Activated CD4-positive, alpha-beta T cell treated with anti-CD3 and anti-CD28 coated beads for 36 hours (primary cell): ENCODE data around the gene PDLIM1. TPM values are rescaled to one million over a fixed set of nuclear protein-coding genes. Genes with fewer than 3 reads are reported as not detected.
"Not testable (repeated sequence)": the region's sequence is repeated elsewhere in the genome, so short reads cannot be mapped to it uniquely, and the experiment has no call there.

Source experiments
- ATAC-seq: fragments of 200-7000 bp; cut with Tn5 transposase; one replicate; pipeline ENCODE4 v1.10.0; 2021; ENCODE audit warnings: mild to moderate bottlenecking, moderate library complexity
- CTCF ChIA-PET: fragments of 350-600 bp; sonication (Branson Sonifier 250); formaldehyde crosslinking; loops from one replicate; lab custom pipeline; 2021; ENCODE audit warnings: antibody characterized with exemption; lab: Charles Lee
- POLR2A ChIA-PET: fragments of 350-600 bp; sonication (Branson Sonifier 250); formaldehyde crosslinking; loops from one replicate; lab custom pipeline; 2021; ENCODE audit warnings: antibody characterized with exemption, inconsistent platforms; lab: Charles Lee
- DNase-seq: peaks from one replicate; pipeline ENCODE4 v3.0.0-alpha.2; 2020
- H3K27ac Mint-ChIP-seq: one replicate; pipeline ENCODE4 v1.8.0; 2021; ENCODE audit warnings: mixed read lengths
- H3K27me3 Mint-ChIP-seq: one replicate; pipeline ENCODE4 v1.8.0; 2021; ENCODE audit warnings: mixed read lengths
- H3K36me3 Mint-ChIP-seq: one replicate; pipeline ENCODE4 v1.8.0; 2021; ENCODE audit warnings: low read depth, mixed read lengths
- H3K4me1 Mint-ChIP-seq: one replicate; pipeline ENCODE4 v1.8.0; 2021; ENCODE audit warnings: mixed read lengths
- H3K4me3 Mint-ChIP-seq: one replicate; pipeline ENCODE4 v1.8.0; 2021; ENCODE audit warnings: mild to moderate bottlenecking, moderate library complexity, mixed read lengths
- H3K9me3 Mint-ChIP-seq: one replicate; pipeline ENCODE4 v1.8.0; 2021; ENCODE audit warnings: low read depth, mixed read lengths
- intact Hi-C, 2 experiments: fragments of 100-400 bp; cut with DNase I in 1 of 2; cut with micrococcal nuclease in 1 of 2; formaldehyde crosslinking; loops; one replicate each; pipeline versions ENCODE4 v1.14.2 to v1.15.1; 2022 to 2024; cut with DNase I, micrococcal nuclease
- total RNA-seq, 2 experiments: library from RNA; stranded (reverse); gene quantifications; one replicate each; pipeline ENCODE4 v1.2.3, GENCODE V29; 2021

Gene PDLIM1
- total RNA-seq, 2 experiments from 2014 or later = 0.34 to 0.53 TPM

GRCh38 chr10:95236068-95236903 is 54.5 kb downstream of the PDLIM1 start:
- peak overlapping the region; percentile 85 for H3K27ac Mint-ChIP-seq
- DNase-seq = peak; percentile 56
- peak overlapping the region; percentile 19 for H3K4me3 Mint-ChIP-seq
- H3K36me3 Mint-ChIP-seq = peaks cover 3% of the 10 kb centered on the region
- peaks cover 15% of the 10 kb centered on the region for H3K27me3 Mint-ChIP-seq
- intact Hi-C loops = loop anchor here (1.0 to 10.0 kb wide), 8 partner anchors 293 to 1351 kb away; partner anchors contain the start of genes HELLS (in 2 of the 2), ALDH18A1 (in 1 of the 2) and TM9SF3 (in 1 of the 2)
- ATAC-seq = peak; percentile 87
- peaks cover 29% of the 10 kb centered on the region for H3K4me1 Mint-ChIP-seq
- POLR2A ChIA-PET = no interaction called here
- H3K9me3 Mint-ChIP-seq = no peaks in the 10 kb centered on the region
- CTCF ChIA-PET = interaction anchor here (0.6 to 3.5 kb wide), 3 partner anchors 10 to 640 kb away, joined by 3 to 15 read pairs (median 3); no protein-coding TSS in a partner anchor

- intact Hi-C loops = loop anchor here (1.0 to 10.0 kb wide), 8 partner anchors 294 to 1352 kb away; partner anchors contain the start of genes HELLS (in 2 of the 2), ALDH18A1 (in 1 of the 2) and TM9SF3 (in 1 of the 2)
- Mint-ChIP-seq H3K4me1 (peaks cover 35% of the 10 kb centered on the region), H3K27me3 (peaks cover 18% of the 10 kb centered on the region), H3K27ac (peak overlapping the region; percentile 85), H3K36me3 (peaks cover 4% of the 10 kb centered on the region), H3K4me3 (no peak overlapping the region), H3K9me3 (no peaks in the 10 kb centered on the region)
- no peak for DNase-seq
- ChIA-PET CTCF (interaction anchor here (0.6 to 3.5 kb wide), 3 partner anchors 10 to 639 kb away, joined by 3 to 15 read pairs (median 3); no protein-coding TSS in a partner anchor), POLR2A (no interaction called here)
- ATAC-seq = no peak
Observed at GRCh38 chr10:95235676-95236067, 55.1 kb downstream of the PDLIM1 start.

- DNase-seq (no peak), ATAC-seq (no peak)
- peaks cover 4% of the 10 kb centered on the region for H3K36me3 Mint-ChIP-seq
- ChIA-PET CTCF (interaction anchor here (3.5 kb wide), 1 partner anchor 11 kb away, joined by 15 read pairs; no protein-coding TSS in a partner anchor), POLR2A (no interaction called here)
- no peak overlapping the region for H3K27ac Mint-ChIP-seq
- intact Hi-C loops = loop anchor here (5.0 to 10.0 kb wide), 5 partner anchors 628 to 1352 kb away; partner anchors contain the start of genes HELLS (in 2 of the 2) and TM9SF3 (in 1 of the 2)
- peaks cover 25% of the 10 kb centered on the region for H3K27me3 Mint-ChIP-seq
- H3K4me3 Mint-ChIP-seq = no peak overlapping the region
- H3K4me1 Mint-ChIP-seq = peaks cover 38% of the 10 kb centered on the region
- H3K9me3 Mint-ChIP-seq = no peaks in the 10 kb centered on the region
Observed at GRCh38 chr10:95234951-95235350, 55.9 kb downstream of the PDLIM1 start.

- peaks cover 4% of the 10 kb centered on the region for H3K36me3 Mint-ChIP-seq
- H3K4me3 Mint-ChIP-seq = no peak overlapping the region
- intact Hi-C loops = loop anchor here (10.0 kb wide), 2 partner anchors 689 to 1111 kb away; partner anchors contain the start of gene HELLS (in 1 of the 2)
- no peaks in the 10 kb centered on the region for H3K9me3 Mint-ChIP-seq
- H3K27ac Mint-ChIP-seq = no peak overlapping the region
- DNase-seq = no peak
- no peak for ATAC-seq
- H3K27me3 Mint-ChIP-seq = peaks cover 29% of the 10 kb centered on the region
- ChIA-PET POLR2A (no interaction called here), CTCF (interaction anchor here (0.6 to 1.5 kb wide), 4 partner anchors 26 to 722 kb away, joined by 3 to 5 read pairs (median 4); no protein-coding TSS in a partner anchor)
- peaks cover 38% of the 10 kb centered on the region for H3K4me1 Mint-ChIP-seq
Observed at GRCh38 chr10:95233377-95234034, 57.3 kb downstream of the PDLIM1 start.

GRCh38 chr10:95230677-95231586 is 59.9 kb downstream of the PDLIM1 start:
- POLR2A ChIA-PET = not testable (repeated sequence)
- CTCF ChIA-PET = interaction anchor here (0.6 to 1.3 kb wide), 4 partner anchors 12 to 131 kb away, joined by 3 read pairs; no protein-coding TSS in a partner anchor
- intact Hi-C loops = loop anchor here (10.0 kb wide), 2 partner anchors 686 to 1114 kb away; partner anchors contain the start of gene HELLS (in 1 of the 2)

GRCh38 chr10:95229724-95230627 is 60.8 kb downstream of the PDLIM1 start:
- CTCF ChIA-PET = interaction anchor here (0.6 to 1.3 kb wide), 4 partner anchors 13 to 132 kb away, joined by 3 read pairs; no protein-coding TSS in a partner anchor
- peaks cover 4% of the 10 kb centered on the region for H3K36me3 Mint-ChIP-seq
- ATAC-seq = no peak
- no peaks in the 10 kb centered on the region for H3K9me3 Mint-ChIP-seq
- POLR2A ChIA-PET = no interaction called here
- H3K4me3 Mint-ChIP-seq = peak overlapping the region; percentile 65
- no peak for DNase-seq
- peaks cover 13% of the 10 kb centered on the region for H3K4me1 Mint-ChIP-seq
- H3K27me3 Mint-ChIP-seq = peaks cover 27% of the 10 kb centered on the region
- intact Hi-C loops = loop anchor here (10.0 kb wide), 2 partner anchors 685 to 1115 kb away; partner anchors contain the start of gene HELLS (in 1 of the 2)
- H3K27ac Mint-ChIP-seq = peak overlapping the region; percentile 82

More at GRCh38 chr10:95230677-95231586, 59.9 kb downstream of the PDLIM1 start:
- H3K27ac Mint-ChIP-seq = peak overlapping the region; percentile 82
- not testable (repeated sequence) for H3K36me3 Mint-ChIP-seq, H3K9me3 Mint-ChIP-seq
- peak overlapping the region; percentile 65 for H3K4me3 Mint-ChIP-seq
- ATAC-seq (peak; percentile 68), DNase-seq (peak; percentile 72)
- H3K4me1 Mint-ChIP-seq = peaks cover 22% of the 10 kb centered on the region
- H3K27me3 Mint-ChIP-seq = peaks cover 27% of the 10 kb centered on the region

GRCh38 chr10:95228934-95229723 is 61.7 kb downstream of the PDLIM1 start:
- H3K27ac Mint-ChIP-seq, H3K9me3 Mint-ChIP-seq, H3K36me3 Mint-ChIP-seq, CTCF ChIA-PET, intact Hi-C loops, DNase-seq, POLR2A ChIA-PET, ATAC-seq, H3K4me3 Mint-ChIP-seq: not testable (repeated sequence)
- Mint-ChIP-seq H3K27me3 (peaks cover 27% of the 10 kb centered on the region), H3K4me1 (peaks cover 11% of the 10 kb centered on the region)

- Mint-ChIP-seq H3K36me3 (no peaks in the 10 kb centered on the region), H3K27ac (no peak overlapping the region)
- intact Hi-C loops = no loop called here
Observed at GRCh38 chr10:95225136-95225535, 65.7 kb downstream of the PDLIM1 start.

GRCh38 chr10:95221124-95221523 is 69.7 kb downstream of the PDLIM1 start:
- Mint-ChIP-seq H3K27me3 (peaks cover 3% of the 10 kb centered on the region), H3K4me1 (no peaks in the 10 kb centered on the region), H3K36me3 (no peaks in the 10 kb centered on the region), H3K4me3 (no peak overlapping the region), H3K9me3 (peaks cover 2% of the 10 kb centered on the region), H3K27ac (no peak overlapping the region)
- ATAC-seq = no peak
- intact Hi-C loops = no loop called here
- CTCF ChIA-PET = no interaction called here
- DNase-seq = no peak
- POLR2A ChIA-PET = no interaction called here

More at GRCh38 chr10:95225136-95225535, 65.7 kb downstream of the PDLIM1 start:
- POLR2A ChIA-PET = no interaction called here
- no peak overlapping the region for H3K4me3 Mint-ChIP-seq
- H3K27me3 Mint-ChIP-seq = peaks cover 10% of the 10 kb centered on the region
- H3K4me1 Mint-ChIP-seq = no peaks in the 10 kb centered on the region
- no peaks in the 10 kb centered on the region for H3K9me3 Mint-ChIP-seq
- DNase-seq = no peak
- no peak for ATAC-seq
- CTCF ChIA-PET = no interaction called here
